ENCODE data around the gene OLFML1.

OLFML1 gene

GRCh38 chr11:7448201-7448600, 37.1 kb upstream of the OLFML1 start:
- Histone ChIP-seq H3K9ac (ENCODE audit: low read length) (no peak overlapping the region), H2AK5ac (ENCODE audit: low read length) (no peak overlapping the region), H2AFZ (ENCODE audit: insufficient read depth, low read length, poor library complexity) (no peak overlapping the region), H3K36me3 (ENCODE audit: control insufficient read depth in 1 of 2, insufficient read depth in 2 of 2, low read length in 2 of 2) (no peaks in the 10 kb centered on the region), H2BK12ac (ENCODE audit: low read length) (no peak overlapping the region), H3K4ac (ENCODE audit: low read depth, low read length) (no peak overlapping the region), H2BK120ac (ENCODE audit: insufficient read depth, low read length, poor library complexity) (no peak overlapping the region), H3K18ac (ENCODE audit: low read length) (no peak overlapping the region), H3K27ac (ENCODE audit: low read depth, low read length) (no peak overlapping the region), H2BK5ac (ENCODE audit: low read depth, low read length, poor library complexity) (no peak overlapping the region), H3K4me2 (ENCODE audit: low read length) (no peak overlapping the region), H4K8ac (ENCODE audit: low read depth, low read length) (no peak overlapping the region), H4K91ac (ENCODE audit: low read depth, low read length) (no peak overlapping the region), H4K12ac (ENCODE audit: low read depth, low read length) (no peak overlapping the region), H3K27me3 (ENCODE audit: insufficient read depth, low read length) (no peaks in the 10 kb centered on the region), H3K4me3 (ENCODE audit: low read depth, low read length) (no peak overlapping the region), H3K14ac (ENCODE audit: low read length) (no peak overlapping the region), H3K4me1 (ENCODE audit: control insufficient read depth in 1 of 2, insufficient read depth in 2 of 2, low read length in 2 of 2) (peaks cover 0 to 3% of the 10 kb centered on the region in 2 experiments), H3K23ac (ENCODE audit: low read length) (no peak overlapping the region), H3K79me1 (ENCODE audit: low read length) (no peaks in the 10 kb centered on the region), H3K9me3 (ENCODE audit: insufficient read depth, low read depth, low read length) (no peaks in the 10 kb centered on the region), H3K79me2 (ENCODE audit: control insufficient read depth, insufficient read depth, low read length, poor library complexity) (no peaks in the 10 kb centered on the region)
- DNase-seq: no peak
- WGBS (ENCODE audit: extremely low coverage, insufficient coverage, insufficient read length): no CpG with 5 or more reads among the region's 12 CpGs

- Histone ChIP-seq H2BK120ac (ENCODE audit: insufficient read depth, low read length, poor library complexity) (no peak overlapping the region), H4K8ac (ENCODE audit: low read depth, low read length) (no peak overlapping the region), H4K91ac (ENCODE audit: low read depth, low read length) (no peak overlapping the region), H2BK12ac (ENCODE audit: low read length) (no peak overlapping the region), H3K36me3 (ENCODE audit: control insufficient read depth in 1 of 2, insufficient read depth in 2 of 2, low read length in 2 of 2) (no peaks in the 10 kb centered on the region), H3K27ac (ENCODE audit: low read depth, low read length) (no peak overlapping the region), H3K79me1 (ENCODE audit: low read length) (no peaks in the 10 kb centered on the region), H2AFZ (ENCODE audit: insufficient read depth, low read length, poor library complexity) (no peak overlapping the region), H3K27me3 (ENCODE audit: insufficient read depth, low read length) (no peaks in the 10 kb centered on the region), H4K12ac (ENCODE audit: low read depth, low read length) (no peak overlapping the region), H2AK5ac (ENCODE audit: low read length) (no peak overlapping the region), H3K4ac (ENCODE audit: low read depth, low read length) (no peak overlapping the region), H3K79me2 (ENCODE audit: control insufficient read depth, insufficient read depth, low read length, poor library complexity) (no peaks in the 10 kb centered on the region), H3K23ac (ENCODE audit: low read length) (no peak overlapping the region), H3K9me3 (ENCODE audit: insufficient read depth, low read depth, low read length) (no peaks in the 10 kb centered on the region), H3K18ac (ENCODE audit: low read length) (no peak overlapping the region), H3K4me2 (ENCODE audit: low read length) (no peak overlapping the region), H3K9ac (ENCODE audit: low read length) (no peak overlapping the region), H2BK5ac (ENCODE audit: low read depth, low read length, poor library complexity) (no peak overlapping the region), H3K4me3 (ENCODE audit: low read depth, low read length) (no peak overlapping the region), H3K14ac (ENCODE audit: low read length) (no peak overlapping the region), H3K4me1 (ENCODE audit: control insufficient read depth in 1 of 2, insufficient read depth in 2 of 2, low read length in 2 of 2) (peaks cover 0 to 3% of the 10 kb centered on the region in 2 experiments)
- DNase-seq: no peak
- WGBS (ENCODE audit: extremely low coverage, insufficient coverage, insufficient read length): no CpG with 5 or more reads among the region's 3 CpGs
Observed at GRCh38 chr11:7449211-7449840, 36.0 kb upstream of the OLFML1 start.

- no peak overlapping the region for H4K12ac ChIP-seq (ENCODE audit: low read depth, low read length)
- no peak overlapping the region for H3K23ac ChIP-seq (ENCODE audit: low read length)
- H3K4me2 ChIP-seq (ENCODE audit: low read length): no peak overlapping the region
- no peak overlapping the region for H3K9ac ChIP-seq (ENCODE audit: low read length)
- H3K4me3 ChIP-seq (ENCODE audit: low read depth, low read length): no peak overlapping the region
- H3K79me1 ChIP-seq (ENCODE audit: low read length): no peaks in the 10 kb centered on the region
- no peak overlapping the region for H2AFZ ChIP-seq (ENCODE audit: insufficient read depth, low read length, poor library complexity)
- no CpG with 5 or more reads among the region's 4 CpGs for WGBS (ENCODE audit: extremely low coverage, insufficient coverage, insufficient read length)
- H3K36me3 ChIP-seq (ENCODE audit: control insufficient read depth in 1 of 2, insufficient read depth in 2 of 2, low read length in 2 of 2): no peaks in the 10 kb centered on the region
- no peak for DNase-seq
- no peak overlapping the region for H3K14ac ChIP-seq (ENCODE audit: low read length)
- H4K8ac ChIP-seq (ENCODE audit: low read depth, low read length): no peak overlapping the region
- no peak overlapping the region for H2BK5ac ChIP-seq (ENCODE audit: low read depth, low read length, poor library complexity)
- H3K27ac ChIP-seq (ENCODE audit: low read depth, low read length): no peak overlapping the region
- H3K79me2 ChIP-seq (ENCODE audit: control insufficient read depth, insufficient read depth, low read length, poor library complexity): no peaks in the 10 kb centered on the region
- no peak overlapping the region for H2BK12ac ChIP-seq (ENCODE audit: low read length)
- H3K18ac ChIP-seq (ENCODE audit: low read length): no peak overlapping the region
- no peak overlapping the region for H2BK120ac ChIP-seq (ENCODE audit: insufficient read depth, low read length, poor library complexity)
- no peaks in the 10 kb centered on the region for H3K27me3 ChIP-seq (ENCODE audit: insufficient read depth, low read length)
- peaks cover 0 to 3% of the 10 kb centered on the region in 2 experiments for H3K4me1 ChIP-seq (ENCODE audit: control insufficient read depth in 1 of 2, insufficient read depth in 2 of 2, low read length in 2 of 2)
- H3K4ac ChIP-seq (ENCODE audit: low read depth, low read length): no peak overlapping the region
- H3K9me3 ChIP-seq (ENCODE audit: insufficient read depth, low read depth, low read length): no peaks in the 10 kb centered on the region
- H2AK5ac ChIP-seq (ENCODE audit: low read length): no peak overlapping the region
- H4K91ac ChIP-seq (ENCODE audit: low read depth, low read length): no peak overlapping the region
Observed at GRCh38 chr11:7449841-7450214, 35.5 kb upstream of the OLFML1 start.

GRCh38 chr11:7450836-7451235, 34.5 kb upstream of the OLFML1 start:
- H4K12ac ChIP-seq (ENCODE audit: low read depth, low read length): no peak overlapping the region
- no CpG with 5 or more reads among the region's 3 CpGs for WGBS (ENCODE audit: extremely low coverage, insufficient coverage, insufficient read length)
- no peak overlapping the region for H2BK120ac ChIP-seq (ENCODE audit: insufficient read depth, low read length, poor library complexity)
- H3K27ac ChIP-seq (ENCODE audit: low read depth, low read length): no peak overlapping the region
- DNase-seq: peak in 1 of 2 donors; percentile 68
- H4K8ac ChIP-seq (ENCODE audit: low read depth, low read length): no peak overlapping the region
- no peaks in the 10 kb centered on the region for H3K36me3 ChIP-seq (ENCODE audit: control insufficient read depth in 1 of 2, insufficient read depth in 2 of 2, low read length in 2 of 2)
- no peak overlapping the region for H3K4ac ChIP-seq (ENCODE audit: low read depth, low read length)
- no peak overlapping the region for H3K14ac ChIP-seq (ENCODE audit: low read length)
- H4K91ac ChIP-seq (ENCODE audit: low read depth, low read length): no peak overlapping the region
- H2AK5ac ChIP-seq (ENCODE audit: low read length): no peak overlapping the region
- H3K9me3 ChIP-seq (ENCODE audit: insufficient read depth, low read depth, low read length): no peaks in the 10 kb centered on the region
- no peak overlapping the region for H2AFZ ChIP-seq (ENCODE audit: insufficient read depth, low read length, poor library complexity)
- no peak overlapping the region for H2BK5ac ChIP-seq (ENCODE audit: low read depth, low read length, poor library complexity)
- H3K9ac ChIP-seq (ENCODE audit: low read length): no peak overlapping the region
- no peaks in the 10 kb centered on the region for H3K27me3 ChIP-seq (ENCODE audit: insufficient read depth, low read length)
- H3K18ac ChIP-seq (ENCODE audit: low read length): no peak overlapping the region
- H3K4me3 ChIP-seq (ENCODE audit: low read depth, low read length): no peak overlapping the region
- no peak overlapping the region for H3K4me2 ChIP-seq (ENCODE audit: low read length)
- H3K79me1 ChIP-seq (ENCODE audit: low read length): no peaks in the 10 kb centered on the region
- H3K79me2 ChIP-seq (ENCODE audit: control insufficient read depth, insufficient read depth, low read length, poor library complexity): no peaks in the 10 kb centered on the region
- peaks cover 0 to 3% of the 10 kb centered on the region in 2 experiments for H3K4me1 ChIP-seq (ENCODE audit: control insufficient read depth in 1 of 2, insufficient read depth in 2 of 2, low read length in 2 of 2)
- no peak overlapping the region for H3K23ac ChIP-seq (ENCODE audit: low read length)
- no peak overlapping the region for H2BK12ac ChIP-seq (ENCODE audit: low read length)

Measured in trophoblast cell (in vitro differentiated cells and primary cell).